H1 (cell line): ENCODE data around the gene PFN2. TPM values are rescaled to one million over a fixed set of nuclear protein-coding genes. Genes with fewer than 3 reads are reported as not detected.

Source experiments
- GTF2F1 ChIP-seq: IDR thresholded peaks from 2 replicates; pipeline ENCODE4 v1.6.1; 2012; ENCODE audit warnings: low read depth, low read length, improper control_type of control experiment, borderline replicate concordance
- MAFK ChIP-seq: IDR thresholded peaks from 2 replicates; pipeline ENCODE4 v1.6.1; 2012; ENCODE audit warnings: low read depth, mild to moderate bottlenecking, improper control_type of control experiment, low read length
- PHF8 ChIP-seq: fragments of 200-600 bp; sonication (generic); conservative IDR thresholded peaks from 2 replicates; pipeline ENCODE4 v1.7.1; 2012; ENCODE audit warnings: low read depth, mild to moderate bottlenecking, inconsistent platforms, low read length, moderate library complexity
- POLR2A ChIP-seq, 2 experiments: IDR thresholded peaks; 1 replicate in 1 of 2; 2 replicates in 1 of 2; pipeline ENCODE4 v1.6.1; 2011; ENCODE audit warnings: low read depth in 2 of 2, low read length in 2 of 2, mild to moderate bottlenecking in 2 of 2; ENCODE audit errors: control extremely low read depth in 1 of 2
- RFX5 ChIP-seq: IDR thresholded peaks from 2 replicates; pipeline ENCODE4 v1.6.1; 2011; ENCODE audit warnings: low read depth, low read length, improper control_type of control experiment, borderline replicate concordance
- SP4 ChIP-seq: IDR thresholded peaks from 2 replicates; pipeline ENCODE4 v1.6.1; 2012; ENCODE audit warnings: low read length, inconsistent platforms
- polyA plus RNA-seq, 7 experiments: library from polyadenylated mRNA; depleted of rRNA in 3 of 7; stranded (reverse) in 5 of 7; unstranded in 2 of 7; fragments of >200 nt in 5 of 7; fragments of 200-250 nt in 2 of 7; gene quantifications; 1 replicate in 5 of 7; 2 replicates in 1 of 7; 4 replicates in 1 of 7; pipeline versions ENCODE4 v1.2.1 to v1.2.3, GENCODE V29; 2011 to 2013; ENCODE audit warnings: missing spikeins in 2 of 7, mixed read lengths in 2 of 7
- total RNA-seq: library from RNA; stranded (reverse); fragmentation: NEBNext Ultra II Directional; extraction: Animal tissue kit (Norgen Biotek cat#: 25700); gene quantifications from 2 replicates; pipeline ENCODE4 v1.2.1, GENCODE V29; 2021
- TF ChIP-seq, protein P1 (sequence below): IDR thresholded peaks from 2 replicates; pipeline ENCODE4 v1.6.1; 2011; ENCODE audit warnings: low read depth, mild to moderate bottlenecking, low read length; ENCODE audit not compliant: insufficient read depth
- TF ChIP-seq, protein P2 (sequence below): IDR thresholded peaks from 2 replicates; pipeline ENCODE4 v1.6.1; 2012; ENCODE audit warnings: low read length, inconsistent platforms

The PFN2 gene
- total and polyA plus RNA-seq, 2 of the 8 experiments (the other 6 are each of a cell fraction or from before 2014, with no cell fraction given), result 175 to 311 TPM

DNA sequence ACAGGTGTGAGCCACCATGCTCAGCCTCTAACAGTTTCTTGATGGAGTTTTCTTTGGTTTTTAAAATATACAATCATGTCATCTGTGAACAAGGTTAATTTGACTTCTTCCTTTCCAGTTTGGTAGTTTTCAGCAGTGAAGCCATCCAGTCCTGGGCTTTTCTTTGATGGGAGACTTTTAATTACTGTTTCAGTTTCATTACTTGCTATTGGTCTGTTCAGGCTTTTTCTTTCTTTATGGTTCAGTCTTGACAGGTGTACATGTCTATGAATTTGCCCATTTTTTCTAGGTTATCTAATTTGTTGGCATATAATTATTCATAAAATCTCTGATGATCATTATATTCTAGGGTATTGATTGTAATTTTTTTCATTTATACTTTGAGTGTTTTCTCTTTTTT lies 36.8 kb downstream of the PFN2 start (continued):
- TF ChIP-seq, protein P1, sequence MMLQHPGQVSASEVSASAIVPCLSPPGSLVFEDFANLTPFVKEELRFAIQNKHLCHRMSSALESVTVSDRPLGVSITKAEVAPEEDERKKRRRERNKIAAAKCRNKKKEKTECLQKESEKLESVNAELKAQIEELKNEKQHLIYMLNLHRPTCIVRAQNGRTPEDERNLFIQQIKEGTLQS, result no peak
- TF ChIP-seq POLR2A (IDR thresholded peaks at IDR 0.05; ENCODE audit: control extremely low read depth in 1 of 2, low read depth in 2 of 2, low read length in 2 of 2), result no peak
- no peak for TF ChIP-seq MAFK
- no peak for TF ChIP-seq PHF8
- no peak for TF ChIP-seq GTF2F1
- no peak for TF ChIP-seq RFX5
- TF ChIP-seq, protein P2, sequence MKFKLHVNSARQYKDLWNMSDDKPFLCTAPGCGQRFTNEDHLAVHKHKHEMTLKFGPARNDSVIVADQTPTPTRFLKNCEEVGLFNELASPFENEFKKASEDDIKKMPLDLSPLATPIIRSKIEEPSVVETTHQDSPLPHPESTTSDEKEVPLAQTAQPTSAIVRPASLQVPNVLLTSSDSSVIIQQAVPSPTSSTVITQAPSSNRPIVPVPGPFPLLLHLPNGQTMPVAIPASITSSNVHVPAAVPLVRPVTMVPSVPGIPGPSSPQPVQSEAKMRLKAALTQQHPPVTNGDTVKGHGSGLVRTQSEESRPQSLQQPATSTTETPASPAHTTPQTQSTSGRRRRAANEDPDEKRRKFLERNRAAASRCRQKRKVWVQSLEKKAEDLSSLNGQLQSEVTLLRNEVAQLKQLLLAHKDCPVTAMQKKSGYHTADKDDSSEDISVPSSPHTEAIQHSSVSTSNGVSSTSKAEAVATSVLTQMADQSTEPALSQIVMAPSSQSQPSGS, result no peak
- no peak for TF ChIP-seq SP4
- TF ChIP-seq, all 59 proteins: peak for 0
